ENCODE results near the gene MEIG1. TPM values are rescaled to one million over a fixed set of nuclear protein-coding genes. Genes with fewer than 3 reads are reported as not detected.
"Not testable (repeated sequence)": the region's sequence is repeated elsewhere in the genome, so short reads cannot be mapped to it uniquely, and the experiment has no call there.

Gene MEIG1
- total RNA-seq, 1 donor from 2014 or later = 0.40 TPM

- DNase-seq (ENCODE audit: low read depth) = no peak
Measured at GRCh38 chr10:14954934-14955333, 4.3 kb upstream of the MEIG1 start.

DNA sequence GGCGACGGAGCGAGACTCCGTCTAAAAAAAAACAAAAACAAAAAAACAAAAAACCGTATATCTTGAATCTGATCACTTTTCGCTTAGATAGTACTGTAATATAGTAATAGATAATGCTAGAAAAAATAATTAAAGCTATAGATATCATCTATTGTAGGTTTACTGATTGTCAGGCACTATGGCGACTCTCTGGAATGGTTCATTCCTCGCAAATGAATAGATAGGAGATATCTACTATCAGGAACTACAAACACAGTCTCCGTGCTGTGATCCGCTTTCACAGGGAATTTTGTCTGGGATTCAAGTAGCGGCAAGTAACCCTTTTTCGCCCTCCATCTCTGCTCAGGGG lies 342 bp upstream of the MEIG1 start:
- no peak for DNase-seq (ENCODE audit: low read depth)

DNA sequence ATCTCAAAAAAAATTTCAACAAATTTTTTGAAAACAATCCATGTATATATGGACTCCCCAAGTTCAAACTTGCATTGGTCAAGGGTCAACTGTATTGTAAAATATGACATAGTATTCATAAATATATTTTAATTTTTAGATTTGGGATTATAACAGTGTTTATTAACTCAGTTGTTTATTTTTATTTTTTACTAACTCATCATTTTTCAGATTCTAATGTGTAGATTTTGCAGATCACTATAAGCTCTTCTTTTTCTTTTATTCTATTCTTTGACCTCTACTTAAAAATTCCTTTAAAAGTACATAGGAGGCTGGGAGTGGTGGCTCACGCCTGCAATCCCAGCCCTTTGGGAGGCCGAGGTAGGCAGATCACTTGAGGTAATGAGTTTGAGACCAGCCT lies 8.7 kb downstream of the MEIG1 start:
- DNase-seq (ENCODE audit: low read depth) = no peak

DNA sequence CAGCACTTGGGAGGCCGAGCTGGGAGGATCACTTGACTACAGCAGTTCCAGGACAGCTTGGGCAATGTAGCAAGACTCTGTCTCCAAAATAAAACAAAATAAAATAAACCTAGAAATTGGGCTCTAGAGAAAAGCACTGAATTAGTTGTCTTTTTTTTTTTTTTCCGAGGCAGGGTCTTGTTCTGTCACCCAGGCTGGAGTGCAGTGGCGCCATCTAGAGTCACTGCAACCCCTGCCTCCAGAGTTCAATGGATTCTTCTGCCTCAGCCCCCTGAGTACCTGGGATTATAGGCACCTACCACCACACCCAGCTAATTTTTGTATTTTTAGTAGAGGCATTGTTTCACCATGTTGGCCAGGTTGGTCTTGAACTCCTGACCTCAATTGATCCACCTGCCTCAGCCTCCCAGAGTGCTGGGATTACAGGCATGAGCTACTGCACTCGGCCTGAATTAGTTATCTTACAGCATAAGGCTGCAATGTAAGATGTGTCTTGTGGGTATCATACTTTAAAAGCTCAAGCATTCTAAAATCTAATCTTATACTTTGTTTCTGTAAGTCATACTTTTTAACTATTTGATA lies 12.8 kb downstream of the MEIG1 start:
- DNase-seq (ENCODE audit: low read depth) = peak; percentile 21

DNA sequence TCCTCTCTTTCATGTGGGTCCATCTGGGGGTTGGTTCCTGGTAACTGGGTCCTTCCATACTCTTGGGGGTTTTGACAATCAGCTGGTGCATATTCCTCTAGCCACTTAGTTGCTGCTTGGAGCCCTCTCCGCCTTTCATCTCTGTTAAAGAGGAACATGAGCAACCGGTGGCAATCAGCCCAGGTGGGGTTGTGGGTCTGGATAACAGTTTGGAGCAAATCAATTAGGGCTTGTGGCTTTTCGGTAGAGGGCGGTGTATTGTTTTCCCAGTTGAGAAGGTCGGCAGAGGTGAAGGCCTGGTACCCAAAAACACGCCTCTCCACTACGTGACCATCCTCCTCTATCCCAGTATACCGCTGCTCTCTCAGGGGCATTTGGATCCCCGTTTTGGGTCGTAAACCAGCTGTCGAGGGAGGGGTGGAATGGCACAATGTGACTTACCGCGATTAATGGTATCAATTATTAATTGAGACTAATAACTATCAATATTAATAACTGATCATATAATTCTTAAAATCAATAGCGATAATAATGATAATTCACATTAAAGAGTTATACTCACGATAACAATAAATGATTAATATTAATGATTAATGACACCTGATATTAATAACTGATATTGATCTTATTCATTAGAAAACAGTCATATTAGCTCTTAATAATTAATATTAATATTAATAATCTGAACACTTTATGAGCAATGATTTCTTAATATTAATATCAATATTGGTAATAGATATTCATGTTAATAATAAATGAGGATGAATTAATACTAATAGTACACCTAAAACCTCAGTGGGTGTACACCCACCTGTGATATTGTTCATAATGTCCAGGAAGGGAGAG lies 15.2 kb downstream of the MEIG1 start:
- not testable (repeated sequence) for DNase-seq (ENCODE audit: low read depth)

- DNase-seq (ENCODE audit: low read depth) = no peak
Measured at GRCh38 chr10:14975672-14976273, 16.6 kb downstream of the MEIG1 start.

DNA sequence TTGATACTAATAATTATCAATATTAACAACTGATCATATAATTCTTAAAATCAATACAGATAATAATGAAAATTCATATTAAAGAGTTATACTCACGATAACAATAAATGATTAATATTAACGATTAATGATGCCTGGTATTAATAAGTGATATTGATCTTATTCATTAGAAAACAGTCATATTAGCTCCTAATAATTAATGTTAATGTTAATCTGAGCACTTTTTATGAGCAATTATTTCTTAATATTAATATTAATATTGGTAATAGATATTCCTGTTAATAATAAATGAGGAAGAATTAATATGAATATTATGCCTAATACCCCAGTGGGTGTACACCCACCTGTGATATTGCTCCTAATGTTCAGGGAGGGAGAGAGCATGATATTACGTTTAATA lies 23.6 kb downstream of the MEIG1 start:
- DNase-seq (ENCODE audit: low read depth) = no peak

- not testable (repeated sequence) for DNase-seq (ENCODE audit: low read depth)
Measured at GRCh38 chr10:14989552-14989951, 30.4 kb downstream of the MEIG1 start.

DNA sequence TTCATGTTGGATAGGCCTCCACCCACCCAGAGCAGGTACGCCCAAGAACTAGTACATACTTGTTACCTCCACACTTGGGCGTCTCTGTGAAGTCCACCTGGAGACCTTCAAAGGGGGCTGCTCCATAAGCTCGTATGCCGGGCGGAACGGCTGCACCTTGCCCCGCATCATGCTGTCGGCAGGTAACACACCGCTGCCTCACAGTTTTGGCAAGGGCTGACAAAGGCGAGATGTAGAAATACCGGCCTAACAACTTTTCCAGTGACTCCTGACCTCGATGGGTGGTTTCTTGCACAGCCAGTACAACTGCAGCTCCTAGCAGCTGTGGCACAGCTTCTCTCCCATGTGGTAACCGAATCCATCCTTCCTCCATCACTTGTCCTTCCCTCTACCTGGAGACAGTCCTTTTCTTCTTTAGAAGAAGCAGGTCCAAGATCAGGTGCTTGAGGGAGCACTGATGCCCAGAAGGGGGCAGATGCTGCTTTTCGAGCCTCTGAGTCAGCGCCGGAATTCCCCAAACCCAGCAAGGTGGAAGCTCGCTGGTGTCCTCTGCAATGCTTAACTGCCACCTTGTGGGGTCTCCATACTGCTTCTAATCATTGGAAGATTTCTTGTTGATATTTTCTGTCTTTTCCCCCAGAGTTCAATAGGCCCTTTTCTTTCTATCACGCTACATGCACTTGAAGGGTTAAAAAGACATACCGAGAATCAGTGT lies 32.0 kb downstream of the MEIG1 start:
- peak; percentile 41 for DNase-seq (ENCODE audit: low read depth)

DNA sequence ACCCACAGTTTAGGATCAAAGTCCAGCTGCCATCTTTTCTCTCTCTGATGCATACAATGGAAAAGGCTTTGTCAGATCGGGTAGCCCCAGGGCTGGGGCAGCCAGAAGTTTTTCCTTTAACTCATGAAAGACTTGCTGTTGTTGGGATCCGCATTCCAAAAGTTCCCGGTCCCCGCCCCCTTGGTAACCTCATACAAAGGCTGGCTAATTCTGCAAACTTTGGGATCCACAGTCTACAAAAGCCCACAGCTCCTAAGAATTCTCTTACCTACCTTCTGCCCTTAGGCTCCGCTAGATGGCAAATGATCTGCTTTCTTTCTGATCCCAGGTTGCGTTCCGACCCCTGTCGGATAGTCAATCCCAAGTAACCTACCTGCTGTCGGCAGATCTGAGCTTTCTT lies 33.1 kb downstream of the MEIG1 start:
- not testable (repeated sequence) for DNase-seq (ENCODE audit: low read depth)

DNA sequence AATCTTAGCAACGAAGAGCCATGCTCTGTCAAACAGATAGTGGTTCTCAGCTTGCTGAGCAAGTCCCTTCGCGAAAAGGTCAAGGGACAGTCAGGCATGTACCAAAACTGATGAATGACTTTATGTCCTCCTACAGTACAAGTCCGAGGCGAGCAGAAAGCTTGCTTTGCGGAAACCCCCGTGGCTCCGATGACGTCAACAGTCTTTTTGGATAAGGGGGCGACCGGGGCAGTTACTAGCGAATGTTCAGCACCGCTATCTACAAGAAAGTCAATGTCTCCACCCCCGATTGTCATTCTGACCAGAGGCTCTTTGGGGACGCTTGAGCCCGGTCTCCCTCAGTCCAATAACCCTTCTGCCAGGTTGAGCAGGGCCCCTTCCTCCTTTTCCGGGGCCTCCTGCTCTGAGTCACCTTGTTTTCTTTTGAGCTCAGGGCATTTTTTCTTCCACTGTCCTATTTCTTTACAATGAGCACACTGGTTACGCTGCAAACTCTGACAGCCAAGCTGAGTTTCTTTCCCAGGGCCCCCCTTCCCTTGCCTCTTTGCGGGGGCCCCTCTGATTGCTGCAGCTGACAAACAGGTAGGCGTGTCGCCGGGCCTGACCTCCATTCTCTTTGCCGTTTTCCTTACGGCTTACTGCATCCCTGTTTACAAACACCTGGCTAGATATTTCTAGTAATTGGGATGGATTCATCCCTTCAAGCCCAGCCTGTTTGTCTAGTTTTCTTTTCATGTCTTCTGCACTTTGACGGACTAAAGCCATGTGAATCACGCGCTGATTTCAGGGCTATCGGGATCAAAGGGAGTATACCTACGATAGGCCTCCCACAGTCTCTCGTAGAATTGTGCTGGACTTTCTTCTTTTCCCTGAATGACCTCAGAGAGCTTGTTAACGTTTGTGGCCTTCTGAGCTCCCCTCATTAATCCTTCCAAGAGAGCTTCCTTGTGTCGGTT lies 34.6 kb downstream of the MEIG1 start:
- DNase-seq (ENCODE audit: low read depth) = not testable (repeated sequence)

GRCh38 chr10:14995964-14996565 lies 36.9 kb downstream of the MEIG1 start:
- no peak for DNase-seq (ENCODE audit: low read depth)

DNA sequence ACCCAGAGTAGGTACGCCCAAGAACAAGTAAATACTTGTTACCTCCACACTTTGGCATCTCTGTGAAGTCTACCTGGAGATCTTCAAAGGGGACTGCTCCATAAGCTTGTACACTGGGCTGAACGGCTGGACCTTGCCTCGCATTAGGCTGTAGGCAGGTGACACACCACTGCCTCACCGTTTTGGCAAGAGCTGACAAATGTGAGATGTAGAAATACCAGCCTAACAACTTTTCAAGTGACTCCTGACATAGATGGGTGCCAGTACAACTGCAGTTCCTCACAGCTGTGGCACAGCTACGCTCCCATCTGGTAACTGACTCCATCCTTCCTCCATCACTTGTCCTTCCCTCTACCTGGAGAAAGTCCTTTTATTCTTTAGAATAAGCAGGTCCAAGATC lies 54.3 kb downstream of the MEIG1 start:
- peak; percentile 9 for DNase-seq (ENCODE audit: low read depth)

DNA sequence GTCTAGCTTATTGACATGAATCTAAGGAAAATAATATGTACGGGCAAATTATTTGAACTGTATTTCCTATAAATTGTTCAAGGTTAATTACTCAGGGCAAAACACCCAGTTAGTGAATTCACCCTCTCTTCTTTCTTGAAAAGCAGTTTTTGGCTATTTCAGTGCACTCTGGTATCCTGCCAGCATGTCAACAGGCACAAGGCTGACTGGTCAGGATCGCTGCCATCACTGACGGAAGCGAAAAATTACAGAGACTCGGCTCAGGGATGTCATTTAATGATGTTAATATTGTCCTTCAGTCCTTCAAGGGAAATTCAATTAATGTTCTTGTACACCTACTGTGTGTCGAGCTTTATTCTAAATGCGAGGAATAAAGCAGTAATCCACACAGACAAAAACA lies 56.3 kb downstream of the MEIG1 start:
- DNase-seq (ENCODE audit: low read depth) = no peak

GRCh38 chr10:15020966-15021365 lies 61.8 kb downstream of the MEIG1 start:
- DNase-seq (ENCODE audit: low read depth) = peak; percentile 36

Other genes with a start within 250 kb of the MEIG1 start
- 55.2 and 127 TPM in 2 replicates for gene FAM107B, start 184.5 kb upstream of the MEIG1 start, total RNA-seq
- 0.55 TPM in 1 of 2 replicates, not detected in the other for gene CDNF, start 121.4 kb upstream of the MEIG1 start, total RNA-seq
- 9.5 and 13.7 TPM in 2 replicates for gene HSPA14, start 121.1 kb upstream of the MEIG1 start, total RNA-seq
- gene MSANTD7, start 121.1 kb upstream of the MEIG1 start, total RNA-seq = 17.6 and 20.7 TPM in 2 replicates
- gene SUV39H2, start 80.5 kb upstream of the MEIG1 start, total RNA-seq = 11.6 and 21.0 TPM in 2 replicates
- 9.7 and 12.2 TPM in 2 replicates for gene DCLRE1C, start 5.3 kb upstream of the MEIG1 start, total RNA-seq
- gene OLAH, start 84.6 kb downstream of the MEIG1 start, total RNA-seq = 0.05 and 6.9 TPM in 2 replicates
- gene ACBD7, start 129.4 kb downstream of the MEIG1 start, total RNA-seq = 1.3 and 2.4 TPM in 2 replicates
- gene RPP38, start 138.0 kb downstream of the MEIG1 start, total RNA-seq = 15.3 and 19.2 TPM in 2 replicates
- gene NMT2, start 209.3 kb downstream of the MEIG1 start, total RNA-seq = 40.1 and 47.2 TPM in 2 replicates

Measured in renal cortical epithelial cell (primary cell).